AG10803 (cell line): Measurements from ENCODE around the gene KIAA1217.

Experiments used
- DNase-seq: peaks from one replicate; pipeline ENCODE4 v3.0.0; 2010; ENCODE audit warnings: low read depth
- H3K4me3 ChIP-seq: 2 replicates; pipeline ENCODE4 v1.5.1; 2011; ENCODE audit warnings: mild to moderate bottlenecking, low read length, control low read depth
- CTCF ChIP-seq: conservative IDR thresholded peaks from 2 replicates; pipeline ENCODE4 v1.5.1; 2011; ENCODE audit warnings: mild to moderate bottlenecking, low read length, control low read depth, inconsistent platforms

KIAA1217 gene

GRCh38 chr10:24341897-24342296 lies 133.0 kb downstream of the KIAA1217 start:
- H3K4me3 ChIP-seq: no peak overlapping the region
- TF ChIP-seq CTCF: no peak
- no peak for DNase-seq

GRCh38 chr10:24343686-24344085 lies 134.7 kb downstream of the KIAA1217 start:
- TF ChIP-seq CTCF: no peak
- H3K4me3 ChIP-seq: no peak overlapping the region
- no peak for DNase-seq

- no peak overlapping the region for H3K4me3 ChIP-seq
- DNase-seq: peak; percentile 97
- no peak for TF ChIP-seq CTCF
These were observed 135.3 kb downstream of the KIAA1217 start for GRCh38 chr10:24344279-24344678.

- no peak overlapping the region for H3K4me3 ChIP-seq
- DNase-seq: no peak
- no peak for TF ChIP-seq CTCF
These were observed 135.9 kb downstream of the KIAA1217 start for GRCh38 chr10:24344695-24345463.

GRCh38 chr10:24346877-24347519 lies 138.1 kb downstream of the KIAA1217 start:
- no peak for TF ChIP-seq CTCF
- DNase-seq: no peak
- H3K4me3 ChIP-seq: no peak overlapping the region

- TF ChIP-seq CTCF: no peak
- peak; percentile 30 for DNase-seq
- H3K4me3 ChIP-seq: no peak overlapping the region
These were observed 140.6 kb downstream of the KIAA1217 start for GRCh38 chr10:24349379-24350001.
